Activated CD8-positive, alpha-beta T cell treated with anti-CD3 and anti-CD28 coated beads for 36 hours (primary cell): ENCODE data around the gene SMARCA2. TPM values are rescaled to one million over a fixed set of nuclear protein-coding genes. Genes with fewer than 3 reads are reported as not detected.
A peak's percentile ranks its signal among the peaks of the same experiment; 100 is the strongest.

Experiments used
- ATAC-seq: fragments of 200-7000 bp; cut with Tn5 transposase; one replicate; pipeline ENCODE4 v1.10.0; 2021; ENCODE audit warnings: mild to moderate bottlenecking, moderate library complexity
- CTCF ChIA-PET: fragments of 350-600 bp; sonication (Branson Sonifier 250); formaldehyde crosslinking; loops from one replicate; lab custom pipeline; 2021; ENCODE audit warnings: antibody characterized with exemption; lab: Charles Lee
- POLR2A ChIA-PET: fragments of 350-600 bp; sonication (Branson Sonifier 250); formaldehyde crosslinking; loops from one replicate; lab custom pipeline; 2021; ENCODE audit warnings: antibody characterized with exemption; lab: Charles Lee
- DNase-seq: peaks from one replicate; pipeline ENCODE4 v3.0.0-alpha.2; 2020
- H3K27ac Mint-ChIP-seq: one replicate; pipeline ENCODE4 v1.8.0; 2021; ENCODE audit warnings: mild to moderate bottlenecking, mixed read lengths
- H3K27me3 Mint-ChIP-seq: one replicate; pipeline ENCODE4 v1.8.0; 2021; ENCODE audit warnings: mixed read lengths
- H3K36me3 Mint-ChIP-seq: one replicate; pipeline ENCODE4 v1.8.0; 2021; ENCODE audit warnings: low read depth, mixed read lengths
- H3K4me1 Mint-ChIP-seq: one replicate; pipeline ENCODE4 v1.8.0; 2021; ENCODE audit warnings: low read depth, mixed read lengths
- H3K4me3 Mint-ChIP-seq: one replicate; pipeline ENCODE4 v1.8.0; 2021; ENCODE audit warnings: mild to moderate bottlenecking, moderate library complexity, mixed read lengths
- H3K9me3 Mint-ChIP-seq: one replicate; pipeline ENCODE4 v1.8.0; 2021; ENCODE audit warnings: mixed read lengths
- intact Hi-C: fragments of 100-400 bp; cut with micrococcal nuclease; formaldehyde crosslinking; loops from one replicate; pipeline ENCODE4 v1.10.0; 2022
- total RNA-seq, 2 experiments: library from RNA; stranded (reverse); gene quantifications; one replicate each; pipeline ENCODE4 v1.2.3, GENCODE V29; 2021
- TF ChIP-seq, protein P1 (sequence below): fragments of 200-600 bp; IDR thresholded peaks from one replicate; pipeline ENCODE4 v1.8.0; 2022; ENCODE audit warnings: antibody characterized with exemption, mild to moderate bottlenecking

SMARCA2 gene
- total RNA-seq, 2 experiments from 2014 or later, result 94.7 to 99.4 TPM

GRCh38 chr9:2087500-2088313 lies 72.6 kb downstream of the SMARCA2 start:
- ATAC-seq (peak; percentile 98), DNase-seq (peak; percentile 37)
- Mint-ChIP-seq H3K27me3 (no peaks in the 10 kb centered on the region), H3K4me3 (no peak overlapping the region), H3K27ac (peak overlapping the region; percentile 31), H3K9me3 (no peaks in the 10 kb centered on the region), H3K36me3 (peaks cover 67% of the 10 kb centered on the region), H3K4me1 (peaks cover 22% of the 10 kb centered on the region)
- POLR2A ChIA-PET, result interaction anchor here (0.6 to 1.3 kb wide), 4 partner anchors 32 to 76 kb away, joined by 4 read pairs; partner anchors contain the start of gene SMARCA2
- TF ChIP-seq, protein P1, sequence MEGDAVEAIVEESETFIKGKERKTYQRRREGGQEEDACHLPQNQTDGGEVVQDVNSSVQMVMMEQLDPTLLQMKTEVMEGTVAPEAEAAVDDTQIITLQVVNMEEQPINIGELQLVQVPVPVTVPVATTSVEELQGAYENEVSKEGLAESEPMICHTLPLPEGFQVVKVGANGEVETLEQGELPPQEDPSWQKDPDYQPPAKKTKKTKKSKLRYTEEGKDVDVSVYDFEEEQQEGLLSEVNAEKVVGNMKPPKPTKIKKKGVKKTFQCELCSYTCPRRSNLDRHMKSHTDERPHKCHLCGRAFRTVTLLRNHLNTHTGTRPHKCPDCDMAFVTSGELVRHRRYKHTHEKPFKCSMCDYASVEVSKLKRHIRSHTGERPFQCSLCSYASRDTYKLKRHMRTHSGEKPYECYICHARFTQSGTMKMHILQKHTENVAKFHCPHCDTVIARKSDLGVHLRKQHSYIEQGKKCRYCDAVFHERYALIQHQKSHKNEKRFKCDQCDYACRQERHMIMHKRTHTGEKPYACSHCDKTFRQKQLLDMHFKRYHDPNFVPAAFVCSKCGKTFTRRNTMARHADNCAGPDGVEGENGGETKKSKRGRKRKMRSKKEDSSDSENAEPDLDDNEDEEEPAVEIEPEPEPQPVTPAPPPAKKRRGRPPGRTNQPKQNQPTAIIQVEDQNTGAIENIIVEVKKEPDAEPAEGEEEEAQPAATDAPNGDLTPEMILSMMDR, result peak; percentile 80
- intact Hi-C loops, result loop anchor here (5.0 to 10.0 kb wide), 2 partner anchors 145 to 383 kb away; no protein-coding TSS in a partner anchor
- CTCF ChIA-PET, result interaction anchor here (0.7 to 3.1 kb wide), 45 partner anchors 9 to 408 kb away, joined by 3 to 25 read pairs (median 4); partner anchors contain the start of gene SMARCA2

- ATAC-seq (no peak), DNase-seq (no peak)
- TF ChIP-seq, protein P1, result no peak
- H3K9me3 Mint-ChIP-seq, result no peaks in the 10 kb centered on the region
- POLR2A ChIA-PET, result interaction anchor here (0.5 to 1.3 kb wide), 2 partner anchors 79 to 95 kb away, joined by 3 to 5 read pairs; partner anchors contain the start of gene SMARCA2
- H3K36me3 Mint-ChIP-seq, result peaks cover 41% of the 10 kb centered on the region
- peak overlapping the region; percentile 14 for H3K27ac Mint-ChIP-seq
- intact Hi-C loops, result no loop called here
- H3K4me3 Mint-ChIP-seq, result no peak overlapping the region
- H3K27me3 Mint-ChIP-seq, result no peaks in the 10 kb centered on the region
- CTCF ChIA-PET, result interaction anchor here (0.8 to 1.5 kb wide), 6 partner anchors 13 to 154 kb away, joined by 3 to 4 read pairs (median 3); no protein-coding TSS in a partner anchor
- H3K4me1 Mint-ChIP-seq, result peaks cover 9% of the 10 kb centered on the region
Observed at GRCh38 chr9:2093920-2094597, 78.9 kb downstream of the SMARCA2 start.

DNA sequence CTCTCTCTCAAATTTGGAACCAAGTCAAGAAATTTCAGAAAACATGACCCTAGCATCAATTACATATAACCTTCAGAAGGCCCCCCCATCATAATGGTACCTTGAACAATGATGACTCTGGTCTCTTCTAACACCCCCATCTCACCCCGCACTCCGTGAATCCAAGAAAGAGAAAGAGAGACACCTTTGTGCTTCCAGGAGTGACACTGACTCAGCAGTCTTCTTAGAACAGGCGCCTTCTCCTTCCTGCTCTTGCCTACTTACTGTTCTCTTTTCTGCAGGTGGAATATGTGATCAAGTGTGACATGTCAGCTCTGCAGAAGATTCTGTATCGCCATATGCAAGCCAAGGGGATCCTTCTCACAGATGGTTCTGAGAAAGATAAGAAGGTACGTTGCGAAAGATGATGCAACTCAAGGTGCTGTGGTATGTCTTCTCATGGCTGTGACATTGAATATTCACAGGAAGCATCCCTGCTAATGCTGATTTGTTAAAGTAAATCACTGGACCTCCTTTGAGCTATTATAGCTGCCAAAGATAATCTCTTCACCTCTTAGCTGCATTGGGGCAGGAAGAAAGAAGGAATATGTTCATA lies 81.3 kb downstream of the SMARCA2 start:
- Mint-ChIP-seq H3K4me3 (no peak overlapping the region), H3K27me3 (no peaks in the 10 kb centered on the region), H3K36me3 (peaks cover 43% of the 10 kb centered on the region), H3K27ac (no peak overlapping the region), H3K4me1 (peaks cover 6% of the 10 kb centered on the region), H3K9me3 (no peaks in the 10 kb centered on the region)
- TF ChIP-seq, protein P1, result no peak
- POLR2A ChIA-PET, result interaction anchor here (1.0 kb wide), 1 partner anchor 10 kb away, joined by 3 read pairs; no protein-coding TSS in a partner anchor
- DNase-seq (no peak), ATAC-seq (no peak)
- CTCF ChIA-PET, result interaction anchor here (1.1 kb wide), 1 partner anchor 9 kb away, joined by 5 read pairs; no protein-coding TSS in a partner anchor
- intact Hi-C loops, result no loop called here

- POLR2A ChIA-PET, result interaction anchor here (1.0 kb wide), 2 partner anchors 9 to 10 kb away, joined by 3 read pairs; no protein-coding TSS in a partner anchor
- no peak overlapping the region for H3K27ac Mint-ChIP-seq
Observed at GRCh38 chr9:2106666-2107065, 91.5 kb downstream of the SMARCA2 start.

More at GRCh38 chr9:2106666-2107065, 91.5 kb downstream of the SMARCA2 start:
- Mint-ChIP-seq H3K9me3 (no peaks in the 10 kb centered on the region), H3K27me3 (no peaks in the 10 kb centered on the region), H3K4me1 (peaks cover 11% of the 10 kb centered on the region), H3K36me3 (peaks cover 33% of the 10 kb centered on the region), H3K4me3 (no peak overlapping the region)
- ATAC-seq, result no peak
- CTCF ChIA-PET, result interaction anchor here (1.1 to 1.4 kb wide), 4 partner anchors 8 to 19 kb away, joined by 3 to 5 read pairs (median 4); no protein-coding TSS in a partner anchor
- no peak for DNase-seq
- intact Hi-C loops, result no loop called here
- TF ChIP-seq, protein P1, result no peak
